ENCODE measurements around the gene LPP.

- TF ChIP-seq CTCF (IDR thresholded peaks at IDR 0.05): no peak
- no peak for TF ChIP-seq POLR2A (IDR thresholded peaks at IDR 0.05)
- no peak for TF ChIP-seq EP300 (IDR thresholded peaks at IDR 0.05)
Observed at GRCh38 chr3:188255190-188255589, 101.2 kb downstream of the LPP start.

All from ovary (tissue), 3 donors.